ENCODE measurements around the gene STON2.

GRCh38 chr14:81233615-81234014 lies 166.5 kb downstream of the STON2 start:
- TF ChIP-seq YY1 (IDR thresholded peaks at IDR 0.05; ENCODE audit: insufficient read depth, insufficient read length) (no peak), SUZ12 (IDR thresholded peaks at IDR 0.05; ENCODE audit: extremely low read depth, insufficient read depth, insufficient read length) (no peak)

Measured in NT2/D1 (cell line).